ENCODE results near the gene COL8A2.

DNA sequence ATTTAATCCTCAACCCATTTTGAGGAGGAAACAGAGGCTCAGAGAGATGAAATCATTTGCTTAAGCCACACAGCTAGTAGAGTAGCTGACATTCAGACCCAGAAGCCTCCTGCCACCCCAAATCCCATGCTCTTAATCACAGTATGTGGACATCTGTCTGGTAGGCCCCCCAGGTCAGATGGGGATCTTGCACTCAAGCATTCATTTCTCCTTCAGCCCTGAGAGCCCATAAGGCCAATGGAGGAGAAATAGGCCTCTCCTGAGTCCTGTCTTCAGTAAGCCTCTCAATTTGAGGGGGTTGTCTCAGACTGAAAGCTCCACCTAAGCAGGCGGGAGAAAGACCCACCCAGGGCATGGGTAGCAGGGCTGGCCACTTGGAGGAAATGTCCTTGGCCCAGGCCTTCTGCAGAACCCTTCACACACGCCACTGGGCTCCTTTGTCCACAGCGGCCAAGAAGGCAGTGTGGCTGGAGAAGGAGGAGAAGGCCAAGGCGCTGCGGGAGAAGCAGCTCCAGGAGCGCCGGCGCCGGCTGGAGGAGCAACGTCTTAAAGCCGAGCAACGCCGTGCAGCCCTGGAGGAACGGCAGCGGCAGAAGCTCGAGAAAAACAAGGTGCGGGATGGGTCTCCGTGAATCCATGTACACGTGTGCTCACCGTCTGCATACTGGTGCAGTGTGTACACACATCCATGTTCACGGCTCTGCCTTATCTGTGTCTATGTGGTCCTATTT is 47.2 kb upstream of the COL8A2 start:
- TF ChIP-seq EZH2 (IDR thresholded peaks at IDR 0.05; ENCODE audit: insufficient read depth, poor library complexity, severe bottlenecking): no peak
- no peak for TF ChIP-seq EZH2phosphoT487 (IDR thresholded peaks at IDR 0.05; ENCODE audit: insufficient read depth, low read depth)
